ENCODE data around the gene JADE1.

- TF ChIP-seq CTCF (IDR thresholded peaks at IDR 0.05) (no peak), MEF2A (IDR thresholded peaks at IDR 0.05; ENCODE audit: borderline replicate concordance, low read depth) (no peak), POLR2AphosphoS5 (IDR thresholded peaks at IDR 0.05; ENCODE audit: low read depth, low read length) (no peak), YY1 (IDR thresholded peaks at IDR 0.05; ENCODE audit: low read depth) (no peak), SIN3A (IDR thresholded peaks at IDR 0.05; ENCODE audit: borderline replicate concordance, low read depth, low read length) (no peak), GABPA (IDR thresholded peaks at IDR 0.05; ENCODE audit: low read depth) (no peak), TEAD4 (IDR thresholded peaks at IDR 0.05; ENCODE audit: borderline replicate concordance, insufficient read depth) (no peak), REST (IDR thresholded peaks at IDR 0.05; ENCODE audit: low read depth, low read length) (no peak), EP300 (IDR thresholded peaks at IDR 0.05; ENCODE audit: borderline replicate concordance in 1 of 2, low read depth in 1 of 2, low read length in 1 of 2) (no peak)
Measured at GRCh38 chr4:128796934-128797333, 12.6 kb upstream of the JADE1 start.

All from SK-N-SH (cell line).